ENCODE results near the gene PIP5K1C. TPM values are rescaled to one million over a fixed set of nuclear protein-coding genes. Genes with fewer than 3 reads are reported as not detected.
A peak's percentile ranks its signal among the peaks of the same experiment; 100 is the strongest.
"Not testable (repeated sequence)": the region's sequence is repeated elsewhere in the genome, so short reads cannot be mapped to it uniquely, and the experiment has no call there.

Gene PIP5K1C
- total RNA-seq, 4 donors from 2014 or later, result 25.4 to 91.1 (median 36.4) TPM

GRCh38 chr19:3586707-3587346 lies 113.4 kb downstream of the PIP5K1C start:
- Histone ChIP-seq H3K4me1 (peaks cover 3 to 17% (median 8%) of the 10 kb centered on the region in 4 donors), H3K9me3 (no peaks in the 10 kb centered on the region), H3K36me3 (no peaks in the 10 kb centered on the region), H3K27ac (no peak overlapping the region), H3K4me3 (no peak overlapping the region), H3K27me3 (peaks cover 29% of the 10 kb centered on the region)
- no peak for DNase-seq
- WGBS, 2 donors (ENCODE audit: low coverage in 1 of 2), result 75% methylated on average over 31 of the region's 31 CpGs; no CpG with 5 or more reads in 1 of the 2 donors
- intact Hi-C loops (cut with DNase I; ENCODE audit: low total_unique reads), result loop anchor here (2.0 kb wide), 1 partner anchor 36 kb away; no protein-coding TSS in a partner anchor
- TF ChIP-seq POLR2AphosphoS5 (IDR thresholded peaks at IDR 0.05) (no peak), EP300 (IDR thresholded peaks at IDR 0.05; ENCODE audit: low read depth) (no peak), POLR2A (IDR thresholded peaks at IDR 0.05) (no peak), CTCF (IDR thresholded peaks at IDR 0.05) (no peak)
- in situ Hi-C loops (cut with MboI; ENCODE audit: low pct_ligation_motif_present in 1 of 4, low pct_unique_long_range_greater_than_20kb in 1 of 4, low sequenced_read_pairs in 3 of 4), result no loop called here

- peak overlapping the region in 3 of 4 donors; percentile 16 to 42 (median 24) for H3K4me3 ChIP-seq
- in situ Hi-C loops (cut with MboI; ENCODE audit: low pct_ligation_motif_present in 1 of 4, low pct_unique_long_range_greater_than_20kb in 1 of 4, low sequenced_read_pairs in 3 of 4), result no loop called here
Observed at GRCh38 chr19:3586127-3586626, 114.1 kb downstream of the PIP5K1C start.

GRCh38 chr19:3585301-3586126 lies 114.8 kb downstream of the PIP5K1C start, which contains the start of gene GIPC3:
TSS of gene GIPC3 (plus strand) at chr19:3585478. CDS start at chr19:3585598, 120 bp downstream.
- no peak for TF ChIP-seq POLR2AphosphoS5 (IDR thresholded peaks at IDR 0.05)
- TF ChIP-seq CTCF (IDR thresholded peaks at IDR 0.05), result no peak
- no peak for TF ChIP-seq POLR2A (IDR thresholded peaks at IDR 0.05)
- TF ChIP-seq EP300 (IDR thresholded peaks at IDR 0.05; ENCODE audit: low read depth), result no peak
- Histone ChIP-seq H3K27me3 (peaks cover 29% of the 10 kb centered on the region), H3K36me3 (no peaks in the 10 kb centered on the region), H3K4me1 (peaks cover 3 to 17% (median 9%) of the 10 kb centered on the region in 4 donors), H3K27ac (no peak within 1 kb of the TSS), H3K4me3 (peak within 1 kb of the TSS in 3 of 4 donors; percentile 16 to 42 (median 24)), H3K9me3 (no peaks in the 10 kb centered on the region)
- WGBS, 2 donors (ENCODE audit: low coverage in 1 of 2), result 37% methylated on average over 19 of the region's 84 CpGs; no CpG with 5 or more reads in 1 of the 2 donors
- no peak for DNase-seq
- intact Hi-C loops (cut with DNase I; ENCODE audit: low total_unique reads) (loop anchor here (2.0 kb wide), 1 partner anchor 37 kb away; no protein-coding TSS in a partner anchor), in situ Hi-C loops (cut with MboI; ENCODE audit: low pct_ligation_motif_present in 1 of 4, low pct_unique_long_range_greater_than_20kb in 1 of 4, low sequenced_read_pairs in 3 of 4) (no loop called here)

More at GRCh38 chr19:3586127-3586626, 114.1 kb downstream of the PIP5K1C start:
- no peaks in the 10 kb centered on the region for H3K36me3 ChIP-seq
- H3K4me1 ChIP-seq, result peaks cover 3 to 17% (median 8%) of the 10 kb centered on the region in 4 donors
- intact Hi-C loops (cut with DNase I; ENCODE audit: low total_unique reads), result loop anchor here (2.0 kb wide), 1 partner anchor 37 kb away; no protein-coding TSS in a partner anchor
- no peak overlapping the region for H3K27ac ChIP-seq
- peaks cover 29% of the 10 kb centered on the region for H3K27me3 ChIP-seq
- no peak for TF ChIP-seq POLR2AphosphoS5 (IDR thresholded peaks at IDR 0.05)
- TF ChIP-seq POLR2A (IDR thresholded peaks at IDR 0.05), result no peak
- TF ChIP-seq EP300 (IDR thresholded peaks at IDR 0.05; ENCODE audit: low read depth), result no peak
- peak; percentile 41 to 49 (median 44) for TF ChIP-seq CTCF (IDR thresholded peaks at IDR 0.05)
- WGBS, 2 donors (ENCODE audit: low coverage in 1 of 2), result 44% methylated on average over 7 of the region's 16 CpGs; no CpG with 5 or more reads in 1 of the 2 donors
- no peaks in the 10 kb centered on the region for H3K9me3 ChIP-seq
- DNase-seq, result no peak

- intact Hi-C loops (cut with DNase I; ENCODE audit: low total_unique reads); H3K36me3 ChIP-seq; DNase-seq; H3K9me3 ChIP-seq; H3K27ac ChIP-seq; in situ Hi-C loops (cut with MboI; ENCODE audit: low pct_ligation_motif_present in 1 of 4, low pct_unique_long_range_greater_than_20kb in 1 of 4, low sequenced_read_pairs in 3 of 4); H3K4me3 ChIP-seq: not testable (repeated sequence)
- peaks cover 3 to 17% (median 11%) of the 10 kb centered on the region in 4 donors for H3K4me1 ChIP-seq
- peaks cover 29% of the 10 kb centered on the region for H3K27me3 ChIP-seq
- WGBS, 2 donors (ENCODE audit: low coverage in 1 of 2), result 73 to 88% methylated on average over 5 to 15 of the region's 15 CpGs
Observed at GRCh38 chr19:3584036-3584802, 116.0 kb downstream of the PIP5K1C start.

GRCh38 chr19:3581792-3582191 lies 118.5 kb downstream of the PIP5K1C start:
- in situ Hi-C loops (cut with MboI; ENCODE audit: low pct_ligation_motif_present in 1 of 4, low pct_unique_long_range_greater_than_20kb in 1 of 4, low sequenced_read_pairs in 3 of 4); DNase-seq: not testable (repeated sequence)
- WGBS, 2 donors (ENCODE audit: low coverage in 1 of 2), result 86% methylated on average over 4 of the region's 4 CpGs; no CpG with 5 or more reads in 1 of the 2 donors

More at GRCh38 chr19:3581792-3582191, 118.5 kb downstream of the PIP5K1C start:
- peaks cover 6 to 31% (median 20%) of the 10 kb centered on the region in 4 donors for H3K4me1 ChIP-seq
- peaks cover 28% of the 10 kb centered on the region for H3K27me3 ChIP-seq
- H3K27ac ChIP-seq; H3K4me3 ChIP-seq; H3K36me3 ChIP-seq; H3K9me3 ChIP-seq; intact Hi-C loops (cut with DNase I; ENCODE audit: low total_unique reads): not testable (repeated sequence)
